K562 (cell line): ENCODE measurements around the gene B3GNT9.

ENCODE experiments used
- DDX20 ChIP-seq: fragments of 450-650 bp; IDR thresholded peaks from 2 replicates; pipeline ENCODE4 v1.6.1; 2016; ENCODE audit warnings: missing genetic modification characterization, low read depth, mild to moderate bottlenecking, missing compliant biosample characterization, moderate library complexity
- HINFP ChIP-seq: fragments of 450-650 bp; conservative IDR thresholded peaks from 2 replicates; pipeline ENCODE4 v1.6.1; 2016; ENCODE audit warnings: missing genetic modification characterization, low read depth, mild to moderate bottlenecking, control low read depth, missing compliant biosample characterization
- MXI1 ChIP-seq: IDR thresholded peaks from 2 replicates; pipeline ENCODE4 v1.6.1; 2011; ENCODE audit warnings: low read depth, mild to moderate bottlenecking, improper control_type of control experiment, low read length
- RAD21 ChIP-seq, 2 experiments: fragments of 250-450 bp in 1 of 2; fragments of 450-650 bp in 1 of 2; sonication (Bioruptor Pico) in 1 of 2; formaldehyde crosslinking in 1 of 2; IDR thresholded peaks in 1 of 2; conservative IDR thresholded peaks in 1 of 2; 2 replicates each; pipeline versions ENCODE4 v1.4.0 to v1.8.0; 2020 to 2022; ENCODE audit warnings: mild to moderate bottlenecking in 2 of 2, moderate library complexity in 1 of 2
- RBM17 ChIP-seq: fragments of 200-400 bp; formaldehyde crosslinking; IDR thresholded peaks from 2 replicates; pipeline ENCODE4 v1.6.1; 2017; ENCODE audit warnings: low read depth, mild to moderate bottlenecking, low read length, borderline replicate concordance
- RERE ChIP-seq: sonication (generic); formaldehyde crosslinking; IDR thresholded peaks from 2 replicates; pipeline ENCODE4 v1.8.0; 2023; ENCODE audit warnings: missing genetic modification reagents, mild to moderate bottlenecking, borderline replicate concordance
- SIN3A ChIP-seq, 2 experiments: fragments of 150-350 bp in 1 of 2; IDR thresholded peaks; 2 replicates each; pipeline ENCODE4 v1.6.1; 2011 to 2016; ENCODE audit warnings: borderline replicate concordance in 2 of 2, low read depth in 2 of 2, low read length in 2 of 2, mild to moderate bottlenecking in 2 of 2, moderate library complexity in 2 of 2; ENCODE audit not compliant: control insufficient read depth in 1 of 2
- SMC3 ChIP-seq: conservative IDR thresholded peaks from 2 replicates; pipeline ENCODE4 v1.6.1; 2011; ENCODE audit warnings: low read depth, low read length, improper control_type of control experiment; ENCODE audit not compliant: insufficient read depth
- SNIP1 ChIP-seq: fragments of 450-650 bp; IDR thresholded peaks from 2 replicates; pipeline ENCODE4 v1.7.1; 2017; ENCODE audit warnings: low read depth, mild to moderate bottlenecking
- YY1 ChIP-seq, 3 experiments: IDR thresholded peaks; 2 replicates each; pipeline ENCODE4 v1.6.1; 2011; ENCODE audit warnings: low read length in 2 of 3, mild to moderate bottlenecking in 2 of 3, moderate library complexity in 2 of 3, borderline replicate concordance in 1 of 3, control low read depth in 1 of 3, low read depth in 1 of 3; ENCODE audit not compliant: insufficient read depth in 3 of 3, insufficient replicate concordance in 2 of 3, control insufficient read depth in 1 of 3, insufficient read length in 1 of 3; ENCODE audit errors: extremely low read depth in 1 of 3
- TF ChIP-seq, protein P1 (sequence below), 3 experiments: IDR thresholded peaks in 2 of 3; conservative IDR thresholded peaks in 1 of 3; 2 replicates each; pipeline ENCODE4 v1.5.1; 2011 to 2012; ENCODE audit warnings: low read length in 3 of 3, mild to moderate bottlenecking in 3 of 3, control low read depth in 2 of 3, improper control_type of control experiment in 1 of 3, inconsistent platforms in 1 of 3, low read depth in 1 of 3, mixed read lengths in 1 of 3, moderate library complexity in 1 of 3; ENCODE audit not compliant: insufficient read depth in 2 of 3
- TF ChIP-seq, protein P2 (sequence below): fragments of 250-450 bp; sonication (Bioruptor Pico); IDR thresholded peaks from 2 replicates; pipeline ENCODE4 v1.8.0; 2021; ENCODE audit warnings: moderate library complexity, mild to moderate bottlenecking, inconsistent platforms

- TF ChIP-seq SNIP1, result no peak
- TF ChIP-seq HINFP (tag), result no peak
- TF ChIP-seq, protein P1, sequence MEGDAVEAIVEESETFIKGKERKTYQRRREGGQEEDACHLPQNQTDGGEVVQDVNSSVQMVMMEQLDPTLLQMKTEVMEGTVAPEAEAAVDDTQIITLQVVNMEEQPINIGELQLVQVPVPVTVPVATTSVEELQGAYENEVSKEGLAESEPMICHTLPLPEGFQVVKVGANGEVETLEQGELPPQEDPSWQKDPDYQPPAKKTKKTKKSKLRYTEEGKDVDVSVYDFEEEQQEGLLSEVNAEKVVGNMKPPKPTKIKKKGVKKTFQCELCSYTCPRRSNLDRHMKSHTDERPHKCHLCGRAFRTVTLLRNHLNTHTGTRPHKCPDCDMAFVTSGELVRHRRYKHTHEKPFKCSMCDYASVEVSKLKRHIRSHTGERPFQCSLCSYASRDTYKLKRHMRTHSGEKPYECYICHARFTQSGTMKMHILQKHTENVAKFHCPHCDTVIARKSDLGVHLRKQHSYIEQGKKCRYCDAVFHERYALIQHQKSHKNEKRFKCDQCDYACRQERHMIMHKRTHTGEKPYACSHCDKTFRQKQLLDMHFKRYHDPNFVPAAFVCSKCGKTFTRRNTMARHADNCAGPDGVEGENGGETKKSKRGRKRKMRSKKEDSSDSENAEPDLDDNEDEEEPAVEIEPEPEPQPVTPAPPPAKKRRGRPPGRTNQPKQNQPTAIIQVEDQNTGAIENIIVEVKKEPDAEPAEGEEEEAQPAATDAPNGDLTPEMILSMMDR (IDR thresholded peaks at IDR 0.05 in 2 of 3, conservative IDR thresholded peaks at IDR 0.05 in 1 of 3; ENCODE audit: insufficient read depth in 2 of 3, low read depth in 1 of 3, low read length in 3 of 3), result no peak
- TF ChIP-seq RERE (CRISPR knock-in tag), result no peak
- no peak for TF ChIP-seq MXI1
- no peak for TF ChIP-seq SIN3A (IDR thresholded peaks at IDR 0.05; ENCODE audit: borderline replicate concordance in 2 of 2, control insufficient read depth in 1 of 2, low read depth in 2 of 2, low read length in 2 of 2)
- TF ChIP-seq YY1 (IDR thresholded peaks at IDR 0.05; ENCODE audit: borderline replicate concordance in 1 of 3, control insufficient read depth in 1 of 3, extremely low read depth in 1 of 3, insufficient read depth in 3 of 3, insufficient read length in 1 of 3, insufficient replicate concordance in 2 of 3, low read depth in 1 of 3, low read length in 2 of 3), result no peak
- no peak for TF ChIP-seq RAD21 (CRISPR knock-in tag; conservative IDR thresholded peaks at IDR 0.05 in 1 of 2, IDR thresholded peaks at IDR 0.05 in 1 of 2)
- TF ChIP-seq DDX20 (tag), result no peak
- TF ChIP-seq, protein P2, sequence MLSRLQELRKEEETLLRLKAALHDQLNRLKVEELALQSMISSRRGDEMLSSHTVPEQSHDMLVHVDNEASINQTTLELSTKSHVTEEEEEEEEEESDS (CRISPR knock-in tag), result no peak
- TF ChIP-seq SMC3, result no peak
- TF ChIP-seq RBM17, result no peak
Measured at GRCh38 chr16:67170949-67171649, 20.3 kb upstream of the B3GNT9 start.
